ENCODE measurements around the gene PDSS2.
"Not testable (repeated sequence)": the region's sequence is repeated elsewhere in the genome, so short reads cannot be mapped to it uniquely, and the experiment has no call there.

PDSS2 gene

GRCh38 chr6:107144014-107144413 is 315.4 kb downstream of the PDSS2 start:
- no peaks in the 10 kb centered on the region for H4K20me1 ChIP-seq (ENCODE audit: insufficient read depth)
- peaks cover 16% of the 10 kb centered on the region for H3K4me1 ChIP-seq (ENCODE audit: low read depth, poor library complexity, severe bottlenecking)
- H3K79me2 ChIP-seq (ENCODE audit: insufficient read depth, low read depth) = no peaks in the 10 kb centered on the region
- H3K27me3 ChIP-seq (ENCODE audit: insufficient read depth, low read depth) = no peaks in the 10 kb centered on the region
- no peaks in the 10 kb centered on the region for H3K36me3 ChIP-seq (ENCODE audit: insufficient read depth)
- TF ChIP-seq CTCF (conservative IDR thresholded peaks at IDR 0.05; ENCODE audit: low read depth, low read length) = no peak
- H2AFZ ChIP-seq (ENCODE audit: low read depth) = no peak overlapping the region
- no peak overlapping the region; the same call in 1 of the 2 replicates for H3K27ac ChIP-seq
- peak overlapping the region; percentile 36 for H3K4me2 ChIP-seq
- no peak overlapping the region for H3K4me3 ChIP-seq (IDR thresholded peaks at IDR 0.05; ENCODE audit: insufficient read depth, low read depth, low read length)
- H3K9ac ChIP-seq = no peak overlapping the region

- Histone ChIP-seq H3K27me3 (ENCODE audit: insufficient read depth, low read depth) (no peaks in the 10 kb centered on the region), H3K4me2 (no peak overlapping the region), H3K4me3 (IDR thresholded peaks at IDR 0.05; ENCODE audit: insufficient read depth, low read depth, low read length) (no peak overlapping the region), H3K36me3 (ENCODE audit: insufficient read depth) (no peaks in the 10 kb centered on the region), H4K20me1 (ENCODE audit: insufficient read depth) (no peaks in the 10 kb centered on the region), H3K9ac (no peak overlapping the region), H3K79me2 (ENCODE audit: insufficient read depth, low read depth) (no peaks in the 10 kb centered on the region), H2AFZ (ENCODE audit: low read depth) (no peak overlapping the region), H3K4me1 (ENCODE audit: low read depth, poor library complexity, severe bottlenecking) (peaks cover 16% of the 10 kb centered on the region), H3K27ac (no peak overlapping the region)
- no peak for TF ChIP-seq CTCF (conservative IDR thresholded peaks at IDR 0.05; ENCODE audit: low read depth, low read length)
These were observed 318.8 kb downstream of the PDSS2 start for GRCh38 chr6:107140581-107140980.

GRCh38 chr6:107136324-107136723 is 323.0 kb downstream of the PDSS2 start:
- H4K20me1 ChIP-seq (ENCODE audit: insufficient read depth); H3K36me3 ChIP-seq (ENCODE audit: insufficient read depth); H3K4me2 ChIP-seq; H3K9ac ChIP-seq; H3K27me3 ChIP-seq (ENCODE audit: insufficient read depth, low read depth); H3K27ac ChIP-seq; H3K79me2 ChIP-seq (ENCODE audit: insufficient read depth, low read depth); H3K4me1 ChIP-seq (ENCODE audit: low read depth, poor library complexity, severe bottlenecking); H3K4me3 ChIP-seq (IDR thresholded peaks at IDR 0.05; ENCODE audit: insufficient read depth, low read depth, low read length); H2AFZ ChIP-seq (ENCODE audit: low read depth): not testable (repeated sequence)

GRCh38 chr6:107135048-107135680 is 324.2 kb downstream of the PDSS2 start:
- not testable (repeated sequence) for H2AFZ ChIP-seq (ENCODE audit: low read depth); H3K4me2 ChIP-seq; H3K79me2 ChIP-seq (ENCODE audit: insufficient read depth, low read depth); H3K27ac ChIP-seq; H3K9ac ChIP-seq; H3K4me3 ChIP-seq (IDR thresholded peaks at IDR 0.05; ENCODE audit: insufficient read depth, low read depth, low read length); H4K20me1 ChIP-seq (ENCODE audit: insufficient read depth); H3K27me3 ChIP-seq (ENCODE audit: insufficient read depth, low read depth); H3K36me3 ChIP-seq (ENCODE audit: insufficient read depth)
- H3K4me1 ChIP-seq (ENCODE audit: low read depth, poor library complexity, severe bottlenecking) = peaks cover 14% of the 10 kb centered on the region

GRCh38 chr6:107132330-107132954 is 326.9 kb downstream of the PDSS2 start:
- Histone ChIP-seq H3K4me2 (no peak overlapping the region), H3K4me3 (IDR thresholded peaks at IDR 0.05; ENCODE audit: insufficient read depth, low read depth, low read length) (no peak overlapping the region)

More at GRCh38 chr6:107132330-107132954, 326.9 kb downstream of the PDSS2 start:
- no peaks in the 10 kb centered on the region for H3K79me2 ChIP-seq (ENCODE audit: insufficient read depth, low read depth)
- peak; percentile 61 for TF ChIP-seq CTCF (conservative IDR thresholded peaks at IDR 0.05; ENCODE audit: low read depth, low read length)
- no peak overlapping the region for H3K9ac ChIP-seq
- H3K27me3 ChIP-seq (ENCODE audit: insufficient read depth, low read depth) = no peaks in the 10 kb centered on the region
- H3K4me1 ChIP-seq (ENCODE audit: low read depth, poor library complexity, severe bottlenecking) = peaks cover 41% of the 10 kb centered on the region
- no peak overlapping the region for H3K27ac ChIP-seq
- H2AFZ ChIP-seq (ENCODE audit: low read depth) = no peak overlapping the region
- H4K20me1 ChIP-seq (ENCODE audit: insufficient read depth) = no peaks in the 10 kb centered on the region
- H3K36me3 ChIP-seq (ENCODE audit: insufficient read depth) = no peaks in the 10 kb centered on the region
